Measurements from ENCODE around the gene PPIE.

Gene PPIE

GRCh38 chr1:39713557-39713956 lies 25.1 kb upstream of the PPIE start:
- TF ChIP-seq CTCF (IDR thresholded peaks at IDR 0.05; ENCODE audit: low read depth, low read length) = no peak
- DNase-seq (ENCODE audit: low read depth, low spot score) = no peak
- in situ Hi-C loops (cut with HindIII; ENCODE audit: low sequenced_read_pairs) = no loop called here
- H3K4me3 ChIP-seq (ENCODE audit: low read depth, low read length) = no peak overlapping the region

DNA sequence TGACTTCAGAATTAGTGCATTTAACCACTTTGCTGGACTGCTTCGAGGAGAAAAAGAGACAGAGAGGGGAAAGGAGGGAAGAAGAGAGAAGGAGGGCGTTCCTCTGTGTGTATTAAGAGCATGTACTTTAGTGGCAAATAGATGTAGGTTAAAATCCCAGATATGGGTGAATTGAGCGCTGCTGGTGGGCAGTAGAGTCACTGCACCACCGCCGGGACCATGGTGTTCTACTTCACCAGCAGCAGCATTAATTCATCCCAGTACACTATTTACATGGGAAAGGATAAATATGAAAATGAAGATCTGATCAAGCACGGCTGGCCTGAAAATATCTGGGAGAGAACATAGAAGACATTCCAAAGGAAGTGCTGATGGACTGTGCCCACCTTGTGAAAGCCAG lies 20.9 kb upstream of the PPIE start:
- no peak for DNase-seq (ENCODE audit: low read depth, low spot score)
- in situ Hi-C loops (cut with HindIII; ENCODE audit: low sequenced_read_pairs) = no loop called here
- H3K4me3 ChIP-seq (ENCODE audit: low read depth, low read length) = no peak overlapping the region
- no peak for TF ChIP-seq CTCF (IDR thresholded peaks at IDR 0.05; ENCODE audit: low read depth, low read length)

DNA sequence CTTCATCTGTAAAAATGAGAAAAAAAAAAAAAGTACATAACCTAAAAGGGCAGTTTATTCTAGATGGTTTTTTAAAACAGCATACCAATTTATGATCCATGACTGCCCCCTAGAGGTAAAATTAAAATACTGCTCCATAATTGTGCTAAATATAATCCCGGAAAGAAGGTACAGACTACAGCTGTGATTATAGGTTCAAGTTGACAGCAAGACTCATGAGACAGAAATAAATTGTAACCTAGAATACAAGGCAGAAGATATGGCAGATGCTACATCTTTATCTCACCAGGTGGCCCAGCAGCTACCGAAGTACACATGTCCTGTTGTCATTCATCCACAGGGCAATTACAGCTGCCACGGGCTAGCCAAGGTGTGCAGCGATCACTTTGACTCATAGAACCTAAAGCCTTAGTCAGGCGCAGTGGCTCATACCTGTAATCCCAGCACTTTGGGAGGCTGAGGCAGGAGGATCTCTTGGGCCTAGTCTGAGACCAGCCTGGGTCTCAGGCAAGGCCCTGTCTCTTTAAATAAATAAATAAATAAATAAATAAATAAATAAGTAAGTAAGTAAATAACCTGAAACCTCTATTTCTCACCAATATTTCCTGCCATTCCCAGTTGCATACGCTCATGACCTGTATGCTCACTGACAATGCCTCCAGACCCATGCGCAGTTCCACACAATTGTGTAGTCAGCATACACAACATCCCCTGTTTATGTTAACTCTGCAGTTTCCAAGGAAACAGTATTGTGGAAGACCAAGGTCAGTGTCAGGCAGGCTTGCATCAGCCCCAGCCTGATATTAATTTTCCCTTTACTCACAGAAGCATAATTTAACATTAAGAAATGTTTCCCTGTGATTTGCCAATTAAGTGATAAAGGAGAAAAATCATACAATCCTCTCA lies 18.3 kb upstream of the PPIE start:
- peak; percentile 47 for TF ChIP-seq CTCF (IDR thresholded peaks at IDR 0.05; ENCODE audit: low read depth, low read length)
- H3K4me3 ChIP-seq (ENCODE audit: low read depth, low read length) = no peak overlapping the region
- in situ Hi-C loops (cut with HindIII; ENCODE audit: low sequenced_read_pairs) = no loop called here
- DNase-seq (ENCODE audit: low read depth, low spot score) = peak; percentile 63

- no peak for TF ChIP-seq CTCF (IDR thresholded peaks at IDR 0.05; ENCODE audit: low read depth, low read length)
- no peak for DNase-seq (ENCODE audit: low read depth, low spot score)
- in situ Hi-C loops (cut with HindIII; ENCODE audit: low sequenced_read_pairs) = no loop called here
- no peak overlapping the region for H3K4me3 ChIP-seq (ENCODE audit: low read depth, low read length)
Measured at GRCh38 chr1:39721664-39722063, 17.0 kb upstream of the PPIE start.

GRCh38 chr1:39722495-39722894 lies 16.2 kb upstream of the PPIE start:
- no peak for TF ChIP-seq CTCF (IDR thresholded peaks at IDR 0.05; ENCODE audit: low read depth, low read length)
- in situ Hi-C loops (cut with HindIII; ENCODE audit: low sequenced_read_pairs) = no loop called here
- DNase-seq (ENCODE audit: low read depth, low spot score) = no peak
- no peak overlapping the region for H3K4me3 ChIP-seq (ENCODE audit: low read depth, low read length)

GRCh38 chr1:39726600-39726999 lies 12.1 kb upstream of the PPIE start:
- DNase-seq (ENCODE audit: low read depth, low spot score) = no peak
- H3K4me3 ChIP-seq (ENCODE audit: low read depth, low read length) = no peak overlapping the region
- TF ChIP-seq CTCF (IDR thresholded peaks at IDR 0.05; ENCODE audit: low read depth, low read length) = no peak
- in situ Hi-C loops (cut with HindIII; ENCODE audit: low sequenced_read_pairs) = no loop called here

Measured in astrocyte of the spinal cord (primary cell).